Body of pancreas (tissue), 4 donors: ENCODE results near the gene HIP1.

Experiments
- POLR2A ChIP-seq, 3 donors: fragments of 450-650 bp; IDR thresholded peaks; one replicate each; pipeline ENCODE4 v1.6.1; 2016; ENCODE audit warnings: antibody characterized with exemption in 3 of 3, mild to moderate bottlenecking in 2 of 3
- TF ChIP-seq, protein P1 (sequence below), 7 experiments: fragments of 450-650 bp in 4 of 7; fragments of 200-600 bp in 3 of 7; sonication (generic) in 3 of 7; IDR thresholded peaks; one replicate each; pipeline ENCODE4 v1.5.1; 2016 to 2019; ENCODE audit warnings: antibody characterized with exemption in 7 of 7

DNA sequence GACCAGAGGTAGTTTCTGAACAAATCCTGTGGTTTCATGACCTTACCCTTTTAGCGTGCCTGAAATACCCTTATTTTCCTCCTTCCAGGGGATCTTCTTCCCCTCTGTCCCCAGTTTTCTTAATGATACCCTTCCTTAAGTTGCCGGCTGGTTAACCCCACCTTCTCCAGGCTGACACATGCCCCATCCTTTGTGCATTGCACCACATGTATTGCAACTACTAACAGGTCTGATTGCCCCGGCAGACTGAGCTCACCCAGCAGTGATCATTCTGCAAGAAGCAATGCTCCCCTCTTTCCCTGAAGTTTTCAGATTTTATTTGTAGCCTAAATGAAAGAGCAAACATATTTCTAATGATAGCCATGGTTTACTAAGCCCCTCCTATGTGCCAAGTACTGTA lies 108.2 kb downstream of the HIP1 start:
- TF ChIP-seq, protein P1, sequence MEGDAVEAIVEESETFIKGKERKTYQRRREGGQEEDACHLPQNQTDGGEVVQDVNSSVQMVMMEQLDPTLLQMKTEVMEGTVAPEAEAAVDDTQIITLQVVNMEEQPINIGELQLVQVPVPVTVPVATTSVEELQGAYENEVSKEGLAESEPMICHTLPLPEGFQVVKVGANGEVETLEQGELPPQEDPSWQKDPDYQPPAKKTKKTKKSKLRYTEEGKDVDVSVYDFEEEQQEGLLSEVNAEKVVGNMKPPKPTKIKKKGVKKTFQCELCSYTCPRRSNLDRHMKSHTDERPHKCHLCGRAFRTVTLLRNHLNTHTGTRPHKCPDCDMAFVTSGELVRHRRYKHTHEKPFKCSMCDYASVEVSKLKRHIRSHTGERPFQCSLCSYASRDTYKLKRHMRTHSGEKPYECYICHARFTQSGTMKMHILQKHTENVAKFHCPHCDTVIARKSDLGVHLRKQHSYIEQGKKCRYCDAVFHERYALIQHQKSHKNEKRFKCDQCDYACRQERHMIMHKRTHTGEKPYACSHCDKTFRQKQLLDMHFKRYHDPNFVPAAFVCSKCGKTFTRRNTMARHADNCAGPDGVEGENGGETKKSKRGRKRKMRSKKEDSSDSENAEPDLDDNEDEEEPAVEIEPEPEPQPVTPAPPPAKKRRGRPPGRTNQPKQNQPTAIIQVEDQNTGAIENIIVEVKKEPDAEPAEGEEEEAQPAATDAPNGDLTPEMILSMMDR (IDR thresholded peaks at IDR 0.05) = no peak
- no peak for TF ChIP-seq POLR2A (IDR thresholded peaks at IDR 0.05)
